Effector CD8-positive, alpha-beta T cell (primary cell): ENCODE results near the gene AXIN2.
"Not testable (repeated sequence)": the region's sequence is repeated elsewhere in the genome, so short reads cannot be mapped to it uniquely, and the experiment has no call there.

Source experiments
- DNase-seq: peaks from one replicate; lab custom pipeline; 2025; lab: John Stamatoyannopoulos, UW

AXIN2 gene

DNA sequence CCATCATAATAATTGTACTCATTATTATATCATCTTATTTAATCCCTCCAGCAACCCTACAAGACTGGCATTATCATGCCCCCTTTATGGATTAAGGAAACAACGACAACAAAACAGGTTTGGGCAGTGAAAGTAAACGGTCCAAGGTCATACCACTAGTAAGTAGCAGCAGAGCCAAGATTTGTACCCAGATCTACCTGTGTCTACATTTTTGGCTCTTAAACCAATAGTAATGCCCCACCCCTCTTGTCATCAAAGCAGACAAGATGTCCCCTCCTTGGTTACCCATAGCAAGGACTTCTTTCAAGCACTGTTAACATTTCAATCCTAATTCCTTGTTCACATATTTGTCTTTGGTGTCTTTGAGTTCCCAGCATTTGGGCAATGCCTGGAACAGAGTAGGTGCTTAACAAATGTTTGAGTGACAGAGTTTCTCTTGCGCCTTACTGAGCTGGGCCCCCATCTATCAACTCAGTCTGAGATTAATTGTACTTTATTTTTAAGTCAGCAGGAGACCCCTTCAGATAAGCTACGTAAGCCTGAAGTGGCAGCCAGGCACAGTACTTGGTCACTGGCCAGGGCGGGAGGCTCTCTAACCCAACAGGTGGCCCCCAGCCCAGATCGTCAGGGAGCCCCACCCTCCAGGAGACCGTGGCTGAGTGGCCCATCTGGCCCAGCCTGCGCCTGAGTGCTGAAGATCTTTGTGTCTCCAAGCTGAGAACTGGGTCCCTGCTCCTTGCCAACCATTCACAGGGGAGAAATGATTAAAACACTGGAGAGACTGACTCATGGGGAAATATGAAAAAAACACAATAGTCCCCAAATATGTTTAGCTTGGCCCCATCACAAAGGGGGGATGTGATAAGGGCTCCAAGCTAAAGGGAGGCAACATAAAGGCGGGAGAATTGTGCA is 75.8 kb downstream of the AXIN2 start:
- no peak for DNase-seq

DNA sequence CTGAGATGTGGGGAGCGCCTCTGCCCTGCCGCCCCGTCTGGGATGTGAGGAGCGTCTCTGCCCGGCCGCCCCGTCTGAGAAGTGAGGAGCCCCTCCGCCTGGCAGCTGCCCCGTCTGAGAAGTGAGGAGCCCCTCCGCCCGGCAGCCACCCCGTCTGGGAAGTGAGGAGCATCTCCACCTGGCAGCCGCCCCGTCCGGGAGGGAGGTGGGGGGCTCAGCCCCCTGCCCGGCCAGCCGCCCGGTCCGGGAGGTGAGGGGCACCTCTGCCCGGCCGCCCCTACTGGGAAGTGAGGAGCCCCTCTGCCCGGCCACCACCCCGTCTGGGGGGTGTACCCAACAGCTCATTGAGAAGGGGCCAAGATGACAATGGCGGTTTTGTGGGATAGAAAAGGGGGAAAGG is 77.0 kb downstream of the AXIN2 start:
- DNase-seq: not testable (repeated sequence)

DNA sequence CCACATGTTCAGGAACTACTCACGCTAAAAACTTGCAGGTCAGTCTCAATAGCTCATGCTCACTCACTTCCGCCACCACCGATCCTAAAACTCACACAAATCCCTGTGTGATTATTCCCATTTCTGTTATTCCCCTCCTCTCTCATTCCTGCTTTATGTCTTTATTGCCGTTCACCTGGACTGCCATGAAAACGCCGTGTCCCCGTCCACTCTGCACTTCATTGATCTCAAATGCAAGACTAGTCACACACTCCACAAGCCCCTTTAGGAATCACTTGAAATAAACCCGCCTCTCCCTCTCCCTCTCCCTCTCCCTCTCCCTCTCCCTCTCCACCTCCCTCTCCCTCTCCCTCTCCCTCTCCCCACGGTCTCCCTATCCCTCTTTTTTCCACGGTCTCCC is 78.0 kb downstream of the AXIN2 start:
- DNase-seq: no peak

DNA sequence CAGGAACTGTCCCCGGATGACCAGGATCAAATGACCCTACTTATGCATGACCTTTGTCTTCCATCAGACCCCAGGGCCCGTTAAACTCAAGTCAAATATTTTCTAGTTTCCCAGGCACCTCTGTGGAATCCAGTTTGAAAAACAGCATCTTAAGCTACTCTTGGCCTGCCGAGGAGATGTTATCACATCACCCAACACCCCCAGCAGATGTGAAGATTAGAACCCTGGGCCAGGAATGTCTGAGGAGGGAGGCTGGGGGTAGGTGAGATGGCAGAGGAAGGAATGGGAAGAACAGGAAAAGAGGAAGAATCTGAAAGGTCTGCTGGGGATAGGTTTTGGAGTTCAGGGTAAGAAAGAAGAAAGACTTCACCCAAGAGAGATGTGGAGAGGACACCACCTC is 79.2 kb downstream of the AXIN2 start:
- no peak for DNase-seq

DNA sequence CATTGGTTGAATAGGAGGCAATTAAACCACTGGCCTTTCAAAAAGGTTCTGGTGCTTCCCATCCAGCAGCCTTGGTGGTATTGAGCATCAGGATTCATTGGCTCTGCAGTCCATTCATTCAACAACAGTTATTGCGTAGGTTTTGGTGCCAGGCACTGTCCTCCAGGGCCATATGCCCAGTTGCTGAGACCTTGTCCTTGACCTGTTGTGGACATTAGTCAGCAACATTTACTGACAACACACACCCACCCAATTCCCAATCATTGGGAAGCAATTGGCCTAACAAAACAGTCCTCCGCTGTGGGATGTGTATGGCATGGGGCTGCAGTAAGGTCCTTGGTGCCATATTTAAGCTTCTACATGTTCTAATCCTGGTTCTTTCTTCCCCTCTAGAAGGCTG is 82.2 kb downstream of the AXIN2 start:
- DNase-seq: no peak
